Measurements from ENCODE around the gene ATP13A2.
"Not testable (repeated sequence)": the region's sequence is repeated elsewhere in the genome, so short reads cannot be mapped to it uniquely, and the experiment has no call there.

The ATP13A2 gene

DNA sequence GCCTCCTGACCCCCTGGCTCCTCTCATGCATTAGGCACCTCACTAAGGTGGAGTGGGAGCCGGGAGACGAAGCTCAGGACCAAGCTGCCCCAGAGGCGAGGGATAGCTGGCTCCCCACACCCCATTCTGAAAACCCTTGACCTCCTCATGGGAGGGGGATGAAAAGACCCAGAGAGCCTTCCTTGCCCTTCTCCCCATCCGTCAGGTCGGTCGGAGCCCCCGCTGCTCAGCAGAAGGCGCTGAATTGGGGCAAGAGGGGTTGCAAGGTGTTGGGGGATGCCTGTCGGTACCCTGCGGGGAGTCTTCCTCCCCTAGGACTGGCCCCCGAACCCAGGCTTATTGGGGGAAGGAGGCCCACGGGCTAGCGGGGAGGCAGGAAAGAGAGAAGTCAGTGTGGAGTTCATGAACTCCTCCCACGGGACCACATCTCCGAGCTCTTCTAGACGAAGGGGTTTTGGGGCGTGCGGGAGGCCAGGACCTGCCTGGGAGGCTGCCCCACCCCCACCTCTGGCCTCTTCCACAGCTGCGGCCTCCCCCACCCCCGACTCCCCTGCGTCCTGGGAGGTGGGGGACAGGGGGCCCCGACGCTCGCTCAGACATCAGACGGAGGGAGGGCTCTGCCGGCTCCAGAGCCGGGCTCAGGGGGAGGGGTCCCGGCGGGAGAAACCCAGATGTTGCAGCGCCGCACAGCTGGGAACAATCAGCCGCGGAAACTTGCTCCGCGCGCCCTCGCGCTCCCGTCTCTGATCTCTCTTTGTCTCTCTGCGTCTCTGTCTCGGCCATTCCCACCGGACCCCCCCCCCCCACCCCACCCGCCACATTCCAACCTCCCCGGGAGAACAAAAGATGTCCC lies 32.0 kb downstream of the ATP13A2 start:
- DNase-seq (ENCODE audit: low read depth): no peak

DNA sequence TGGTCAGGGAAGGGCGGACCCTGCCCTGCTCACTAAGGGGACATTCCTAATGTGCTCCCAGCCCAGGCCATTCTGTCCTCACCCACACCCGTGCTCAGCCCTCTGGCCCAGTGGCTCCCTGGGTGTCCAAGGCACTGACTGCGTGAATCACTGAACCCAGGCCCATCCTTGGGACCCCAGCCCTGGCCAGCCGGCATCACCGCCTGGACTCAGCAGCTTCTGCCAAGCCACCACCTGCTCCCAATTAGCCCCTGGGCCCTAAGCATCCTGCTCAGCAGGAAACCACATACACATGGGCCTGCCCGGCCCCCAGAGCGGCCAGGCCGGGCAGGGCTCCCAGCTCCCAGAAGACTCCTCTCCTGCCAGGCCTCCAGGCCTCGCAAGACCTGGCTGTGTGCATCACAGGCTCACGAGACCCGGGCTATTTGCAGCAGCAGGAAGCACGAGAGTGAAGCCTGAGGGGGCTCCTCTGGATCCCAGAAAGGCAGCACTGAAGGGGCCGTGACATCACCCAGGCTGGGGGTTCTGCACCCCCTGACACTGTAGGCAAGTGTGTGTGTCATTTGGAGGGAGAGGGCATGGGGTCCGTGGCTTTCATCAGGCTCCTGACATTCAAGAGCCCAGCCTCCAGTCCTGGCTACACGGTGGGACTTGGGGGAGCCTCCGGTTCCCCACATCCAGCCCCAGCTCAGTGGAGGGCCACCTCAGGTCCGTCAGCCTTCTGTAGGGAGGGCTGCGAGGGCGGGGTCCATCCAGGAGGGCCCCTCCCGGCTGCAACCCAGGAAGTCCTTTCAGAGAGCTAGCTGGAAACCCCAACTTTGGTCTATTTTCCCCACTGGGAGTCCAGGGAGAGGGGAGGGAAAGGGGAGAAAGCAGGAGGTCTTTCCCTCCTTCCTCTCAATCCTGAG lies 32.9 kb downstream of the ATP13A2 start:
- no peak for DNase-seq (ENCODE audit: low read depth)

DNA sequence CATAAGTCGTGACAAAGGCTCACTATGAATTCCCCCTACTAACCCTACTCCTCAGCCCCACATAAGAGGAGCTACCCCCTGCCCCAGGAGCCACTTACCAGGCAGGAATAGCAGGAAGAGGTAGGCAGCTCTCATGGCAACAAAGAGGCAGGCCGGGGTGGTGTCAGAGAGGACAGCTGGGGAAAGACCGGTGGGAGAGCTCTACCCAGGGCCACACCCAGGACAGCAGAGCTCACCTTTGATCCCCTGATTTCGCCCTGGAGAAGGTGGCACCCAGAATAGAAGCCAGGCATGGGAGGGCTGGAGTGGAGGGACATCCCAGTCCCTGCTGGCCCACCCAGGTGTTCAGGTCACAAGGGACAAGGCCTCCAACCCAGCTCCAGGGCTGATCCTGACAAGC lies 33.6 kb downstream of the ATP13A2 start:
- no peak for DNase-seq (ENCODE audit: low read depth)

DNA sequence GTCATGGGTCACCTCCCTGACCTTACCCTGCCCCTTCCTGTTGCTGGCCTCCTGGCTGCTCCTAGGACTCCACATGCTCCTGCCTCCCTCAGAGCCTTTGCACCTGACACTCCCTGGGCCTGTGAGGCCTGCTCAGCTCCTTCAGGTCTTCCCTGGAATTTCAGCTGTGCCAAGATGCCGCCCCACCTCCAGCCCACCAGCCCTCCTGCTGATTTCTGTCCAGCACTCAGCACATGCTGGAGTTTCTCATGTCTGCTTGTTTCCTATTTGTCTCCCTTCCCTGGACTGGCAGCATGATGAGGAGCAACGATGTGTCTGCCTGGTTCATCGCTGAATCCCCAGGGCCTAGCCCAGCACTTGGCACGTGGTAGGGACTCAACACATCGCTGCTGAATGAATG lies 34.4 kb downstream of the ATP13A2 start:
- DNase-seq (ENCODE audit: low read depth): no peak

DNA sequence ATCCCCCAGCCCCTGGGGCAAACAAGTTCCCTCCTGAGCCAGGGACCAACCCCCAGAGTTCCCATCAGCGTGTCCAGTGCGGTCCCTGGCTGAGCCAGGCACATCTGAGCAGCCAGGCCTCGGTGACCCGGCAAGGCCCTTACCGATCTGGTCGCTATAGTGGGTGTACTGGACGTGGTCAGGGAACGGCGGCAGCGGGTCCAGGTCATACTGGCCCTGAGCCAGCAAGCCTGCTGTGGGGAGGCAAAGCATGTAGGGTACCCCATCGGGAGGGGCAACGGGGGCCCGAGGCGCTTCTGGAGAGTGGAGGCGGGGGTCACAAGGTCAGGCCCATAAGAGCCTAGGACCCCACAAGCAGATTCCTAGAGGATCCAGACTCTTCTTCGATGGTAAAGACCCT lies 34.8 kb downstream of the ATP13A2 start:
- DNase-seq (ENCODE audit: low read depth): no peak

DNA sequence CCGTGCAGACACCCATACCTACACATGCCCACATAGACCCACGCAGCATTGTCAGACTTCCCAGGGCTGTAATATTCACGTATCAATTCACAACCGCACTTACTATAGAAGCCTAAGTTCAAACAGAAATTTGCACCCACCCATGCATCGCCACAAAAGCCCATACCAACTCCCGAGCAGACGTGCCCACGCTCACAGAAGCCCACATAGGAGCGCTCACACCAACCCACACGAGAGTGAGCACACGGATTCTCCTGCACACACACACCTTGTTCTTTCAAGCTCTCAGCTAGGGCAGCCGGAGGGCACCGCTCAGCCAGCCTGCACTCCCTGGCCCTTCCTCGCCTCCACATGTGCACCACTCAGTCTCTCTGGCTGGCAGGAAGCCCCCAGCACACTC lies 35.9 kb downstream of the ATP13A2 start:
- no peak for DNase-seq (ENCODE audit: low read depth)

DNA sequence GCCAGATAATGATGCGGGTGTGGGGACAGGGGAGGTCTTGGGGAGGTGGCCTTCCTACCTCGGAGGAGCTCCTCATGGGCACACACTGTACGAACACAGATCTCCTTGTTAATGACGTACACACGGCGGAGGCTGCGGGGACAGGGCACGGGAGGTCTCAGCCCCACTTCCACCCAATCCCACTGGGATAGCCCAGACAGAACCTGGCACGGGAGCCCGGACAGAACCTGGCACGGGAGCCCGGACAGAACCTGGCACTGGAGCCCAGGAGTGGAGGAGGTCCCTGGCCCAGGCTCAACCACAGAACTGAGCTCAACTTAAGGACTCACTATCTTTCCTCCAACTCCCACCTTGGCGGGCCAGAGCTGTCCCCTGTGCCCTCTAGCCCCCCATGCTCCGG lies 36.5 kb downstream of the ATP13A2 start:
- no peak for DNase-seq (ENCODE audit: low read depth)

DNA sequence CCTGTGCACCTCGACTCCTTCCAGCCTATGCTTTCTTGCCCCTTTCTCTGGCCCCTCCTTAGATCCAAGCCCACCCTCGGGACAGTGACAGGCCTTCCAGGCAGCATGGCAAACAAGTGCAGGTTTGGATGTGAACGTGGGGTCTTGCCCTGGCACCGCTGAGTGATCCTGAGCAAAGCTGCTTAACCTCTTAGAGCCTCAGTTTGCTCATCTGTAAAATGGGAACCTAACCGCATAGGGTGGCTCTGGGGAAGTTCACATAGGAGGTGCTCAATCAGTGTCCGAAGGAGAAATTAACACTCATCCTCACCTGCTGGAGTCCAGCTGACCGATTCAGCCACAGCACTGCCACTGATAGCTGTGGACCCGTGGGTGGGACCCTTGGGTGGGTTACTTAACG lies 38.5 kb downstream of the ATP13A2 start:
- no peak for DNase-seq (ENCODE audit: low read depth)

DNA sequence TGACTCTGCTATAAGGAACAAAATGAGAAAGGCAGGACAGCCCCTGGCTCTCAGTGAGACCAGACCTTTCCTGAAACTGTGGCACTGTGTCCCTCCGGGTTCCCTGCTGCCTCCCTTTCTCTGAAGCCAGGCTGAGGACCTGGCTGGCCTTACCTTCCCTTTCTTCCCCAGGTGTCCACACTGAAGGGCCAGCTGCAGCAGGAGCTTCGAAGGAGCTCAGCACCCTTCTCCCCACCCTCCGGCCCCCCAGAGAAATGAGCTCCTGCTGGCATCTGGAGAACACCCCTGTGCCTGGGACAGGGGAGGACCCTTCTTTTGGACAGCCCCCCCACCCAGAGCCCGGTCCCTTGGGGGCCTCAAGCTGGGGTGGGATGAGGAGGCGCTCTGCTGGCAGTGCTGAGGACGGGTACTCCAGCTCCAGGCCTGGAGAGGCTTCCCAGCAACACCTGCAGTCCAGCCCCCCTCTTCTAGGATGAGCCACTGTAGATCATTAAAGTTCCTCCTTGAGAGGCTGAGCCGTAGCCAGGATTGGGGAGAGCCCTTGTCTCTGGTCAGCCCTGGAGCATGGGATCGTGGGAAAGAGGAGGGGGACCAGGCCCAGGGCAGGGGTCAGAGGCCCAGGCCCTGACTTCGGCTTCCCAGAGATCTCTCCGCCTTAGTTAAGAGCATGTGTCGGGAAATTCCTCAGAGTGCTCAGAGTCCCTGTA lies 39.4 kb downstream of the ATP13A2 start:
- DNase-seq (ENCODE audit: low read depth): no peak

DNA sequence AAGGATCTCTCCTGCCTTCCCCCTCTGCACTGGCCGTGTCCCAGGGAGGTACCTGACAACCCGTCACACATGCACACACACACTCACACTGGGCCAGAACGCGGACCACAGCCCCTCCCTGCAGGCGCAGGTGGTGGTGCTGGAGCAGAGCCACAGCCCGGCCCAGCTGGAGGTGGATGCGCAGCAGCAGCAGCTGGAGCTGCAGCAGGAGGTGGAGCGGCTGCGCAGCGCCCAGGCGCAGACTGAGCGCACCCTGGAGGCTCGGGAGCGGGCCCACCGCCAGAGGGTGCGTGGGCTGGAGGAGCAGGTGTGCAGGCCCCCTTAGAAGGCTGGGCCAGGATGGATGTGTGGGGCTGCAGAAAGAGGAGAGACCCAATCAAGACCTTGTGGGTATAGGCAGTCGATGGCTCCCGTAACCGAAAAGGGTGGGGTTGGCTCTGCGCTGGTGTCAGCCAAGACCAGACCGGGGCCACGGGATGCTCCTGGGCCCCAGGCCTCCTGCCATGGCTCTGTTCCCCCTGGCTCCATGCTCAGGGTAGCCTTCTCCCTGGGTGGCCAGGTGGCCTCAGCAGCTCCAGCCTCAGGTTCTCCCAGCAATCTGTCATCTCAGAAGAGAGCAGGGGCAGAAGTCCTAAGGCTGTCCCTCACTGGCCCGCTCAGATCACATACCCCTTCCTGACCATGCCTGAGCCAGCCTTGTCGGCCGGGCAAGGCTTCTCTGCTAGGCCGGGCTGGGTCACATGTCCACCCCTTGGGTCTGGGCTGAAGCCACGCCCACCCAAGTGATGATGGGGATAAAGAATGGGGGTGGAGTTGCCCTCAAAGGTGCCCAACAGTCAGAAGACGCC lies 40.2 kb downstream of the ATP13A2 start:
- no peak for DNase-seq (ENCODE audit: low read depth)

DNA sequence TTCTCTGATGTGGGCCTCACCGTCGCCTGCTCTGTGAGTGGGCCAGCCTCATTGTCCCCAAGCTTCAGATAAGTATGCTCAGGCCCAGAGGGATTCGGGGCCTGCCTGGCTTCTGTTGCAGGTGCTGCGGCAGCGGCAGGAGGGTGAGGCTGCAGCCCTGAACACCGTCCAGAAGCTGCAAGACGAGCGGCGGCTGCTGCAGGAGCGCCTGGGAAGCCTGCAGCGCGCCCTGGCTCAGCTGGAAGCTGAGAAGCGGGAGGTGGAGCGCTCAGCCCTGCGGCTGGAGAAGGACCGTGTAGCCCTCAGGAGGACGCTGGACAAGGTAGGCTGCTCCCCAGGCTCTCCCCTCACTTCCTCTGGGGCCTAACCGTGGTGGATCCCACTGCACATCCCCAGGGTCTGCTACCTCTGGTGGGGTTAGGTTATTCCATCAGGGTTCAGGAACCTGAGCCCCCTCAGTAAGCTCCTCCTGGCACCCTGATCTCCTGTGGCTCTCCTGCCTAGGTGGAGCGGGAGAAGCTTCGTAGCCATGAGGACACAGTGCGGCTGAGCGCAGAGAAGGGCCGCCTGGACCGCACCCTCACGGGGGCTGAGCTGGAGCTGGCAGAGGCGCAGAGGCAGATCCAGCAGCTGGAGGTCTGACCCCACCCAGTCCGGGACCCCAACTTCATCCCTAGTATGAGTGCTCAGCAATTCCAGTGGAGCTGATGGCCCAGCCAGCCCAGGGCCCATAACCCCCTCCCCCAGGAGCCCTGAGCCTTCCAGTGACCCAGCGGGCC lies 41.4 kb downstream of the ATP13A2 start:
- DNase-seq (ENCODE audit: low read depth): no peak

DNA sequence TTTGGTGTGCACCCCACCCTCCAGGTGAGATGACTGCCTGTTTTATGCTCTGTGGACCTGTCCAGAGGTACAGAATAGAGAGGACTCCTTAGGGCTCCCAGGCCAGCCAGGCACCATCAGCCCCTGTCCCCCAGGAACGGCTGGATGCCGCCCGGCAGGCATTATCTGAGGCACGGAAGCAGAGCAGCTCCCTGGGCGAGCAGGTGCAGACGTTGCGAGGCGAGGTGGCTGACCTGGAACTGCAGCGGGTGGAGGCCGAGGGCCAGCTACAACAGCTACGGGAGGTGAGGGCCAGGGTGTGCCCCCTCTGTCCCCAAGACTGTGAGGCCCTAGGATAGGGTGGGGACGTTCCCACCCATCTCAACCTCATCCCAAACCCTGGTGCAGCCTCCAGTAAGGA lies 42.1 kb downstream of the ATP13A2 start:
- no peak for DNase-seq (ENCODE audit: low read depth)

DNA sequence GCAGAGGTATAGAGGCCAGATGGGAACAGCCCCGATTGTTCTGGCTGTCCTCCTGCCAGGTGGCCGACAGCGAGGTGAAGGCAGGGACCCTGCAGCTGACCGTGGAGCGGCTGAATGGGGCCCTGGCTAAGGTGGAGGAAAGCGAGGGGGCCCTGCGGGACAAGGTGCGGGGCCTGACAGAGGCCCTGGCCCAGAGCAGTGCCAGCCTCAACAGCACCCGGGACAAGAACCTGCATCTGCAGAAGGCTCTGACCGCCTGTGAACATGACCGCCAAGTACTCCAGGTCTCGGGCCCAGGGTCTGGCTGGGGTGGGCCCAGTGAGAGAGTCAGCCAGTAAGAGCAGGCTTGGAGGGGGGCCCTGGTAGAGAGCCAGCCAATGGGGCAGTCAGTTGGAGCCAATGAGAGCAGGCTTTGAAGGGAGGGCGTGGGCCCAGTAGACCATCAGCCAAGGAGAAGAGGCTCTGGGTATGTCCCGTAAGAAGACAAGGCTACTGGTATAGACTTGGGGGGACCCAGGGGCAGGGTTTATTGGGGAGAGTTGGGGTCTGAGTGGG lies 42.6 kb downstream of the ATP13A2 start:
- DNase-seq (ENCODE audit: low read depth): no peak

DNA sequence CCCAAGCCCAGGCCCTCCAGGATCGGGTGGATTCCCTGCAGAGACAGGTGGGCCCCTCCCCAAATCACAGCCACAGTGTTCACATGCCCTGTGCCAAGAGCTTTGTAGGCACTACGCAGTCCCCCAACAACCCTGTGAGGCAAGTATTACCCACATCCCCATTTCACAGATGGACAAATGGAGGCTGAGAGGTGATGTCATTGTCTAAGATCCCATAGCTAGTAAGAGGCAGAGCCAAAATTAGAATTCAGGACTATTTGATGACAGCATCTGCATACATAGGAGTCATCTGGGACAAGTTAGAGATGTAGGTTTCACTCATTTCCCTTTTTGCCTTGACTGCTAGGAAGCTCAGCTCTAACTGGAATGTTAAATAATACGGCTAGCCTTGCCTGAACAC lies 43.4 kb downstream of the ATP13A2 start:
- DNase-seq (ENCODE audit: low read depth): no peak

DNA sequence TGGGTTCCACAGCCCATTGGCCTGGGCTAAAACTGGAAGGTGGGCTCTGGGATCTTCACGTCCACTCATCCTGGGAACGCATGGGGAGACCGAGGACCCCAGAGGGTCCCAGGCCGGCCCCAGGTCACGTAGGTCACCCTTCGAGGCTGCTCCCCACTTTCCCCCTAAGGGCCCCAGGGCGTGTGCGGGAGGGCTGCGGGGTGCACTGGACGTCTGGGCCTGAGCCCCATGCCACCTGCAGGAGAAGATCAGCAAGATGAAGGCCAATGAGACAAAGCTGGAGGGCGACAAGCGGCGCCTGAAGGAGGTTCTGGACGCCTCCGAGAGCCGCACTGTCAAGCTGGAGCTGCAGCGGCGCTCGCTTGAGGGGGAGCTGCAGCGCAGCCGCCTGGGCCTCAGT lies 43.8 kb downstream of the ATP13A2 start:
- DNase-seq (ENCODE audit: low read depth): no peak

DNA sequence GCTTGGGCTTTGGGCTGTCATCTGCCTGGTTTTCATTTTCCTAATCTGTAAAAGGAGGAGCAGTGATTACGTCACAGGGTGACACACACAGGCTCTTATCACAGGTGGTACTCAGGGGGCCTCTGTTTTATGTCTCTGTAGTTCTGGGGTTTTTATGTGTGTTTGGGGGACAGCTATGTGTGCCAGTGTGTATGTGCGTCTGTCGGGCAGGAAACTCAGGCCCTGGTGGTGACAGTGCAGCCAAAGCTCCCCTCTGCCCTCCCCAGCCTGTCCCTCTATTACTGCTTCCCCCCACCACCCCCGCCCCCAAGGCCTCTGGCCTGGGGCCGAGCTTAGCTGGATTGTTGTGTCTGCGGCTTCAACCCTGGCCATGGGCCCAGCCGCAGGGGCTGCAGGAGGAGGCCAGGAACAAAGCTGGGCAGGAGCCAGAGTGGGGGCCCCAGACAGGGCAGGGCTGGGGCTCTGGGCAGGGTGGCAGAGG lies 44.6 kb downstream of the ATP13A2 start:
- DNase-seq (ENCODE audit: low read depth): no peak

DNA sequence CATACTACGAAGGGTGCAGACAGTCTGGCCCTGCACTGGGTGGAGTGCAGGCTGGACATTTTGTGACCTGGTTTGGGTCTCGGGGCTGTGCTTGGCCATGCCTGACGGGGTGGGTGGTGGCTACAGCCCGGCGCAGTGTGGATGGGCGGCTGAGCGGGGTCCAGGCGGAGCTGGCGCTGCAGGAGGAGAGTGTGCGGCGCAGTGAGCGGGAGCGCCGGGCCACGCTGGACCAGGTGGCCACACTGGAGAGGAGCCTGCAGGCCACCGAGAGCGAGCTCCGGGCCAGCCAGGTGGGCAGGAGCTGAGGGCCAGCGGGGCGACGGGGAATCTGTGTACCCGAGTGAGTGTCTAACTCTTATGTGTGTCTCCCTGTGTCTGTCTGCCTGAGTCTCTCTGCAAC lies 45.4 kb downstream of the ATP13A2 start:
- DNase-seq (ENCODE audit: low read depth): no peak

DNA sequence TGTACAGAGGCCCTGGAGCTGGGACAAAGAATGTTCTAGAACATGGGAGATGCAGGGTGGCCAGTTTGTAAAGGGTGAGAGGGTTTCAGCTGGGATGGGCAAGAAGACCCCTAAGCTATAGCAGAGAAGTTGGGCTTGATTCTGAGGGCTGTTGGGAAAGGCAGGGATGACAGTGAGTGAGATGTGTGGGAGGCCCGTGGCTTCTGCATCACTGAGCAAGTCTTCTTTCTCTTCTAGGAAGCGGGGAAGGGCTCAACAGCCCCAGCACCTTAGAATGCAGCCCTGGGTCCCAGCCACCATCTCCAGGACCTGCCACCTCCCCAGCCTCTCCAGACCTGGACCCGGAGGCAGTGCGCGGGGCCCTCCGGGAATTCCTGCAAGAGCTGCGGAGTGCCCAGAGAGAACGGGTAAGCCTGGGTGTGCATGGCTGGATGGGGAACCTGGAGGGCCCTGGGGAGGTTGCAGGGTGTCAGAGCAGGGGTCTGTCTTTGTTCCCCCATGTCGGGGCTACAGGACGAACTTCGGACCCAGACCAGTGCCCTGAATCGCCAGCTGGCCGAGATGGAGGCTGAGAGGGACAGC lies 46.2 kb downstream of the ATP13A2 start:
- no peak for DNase-seq (ENCODE audit: low read depth)

DNA sequence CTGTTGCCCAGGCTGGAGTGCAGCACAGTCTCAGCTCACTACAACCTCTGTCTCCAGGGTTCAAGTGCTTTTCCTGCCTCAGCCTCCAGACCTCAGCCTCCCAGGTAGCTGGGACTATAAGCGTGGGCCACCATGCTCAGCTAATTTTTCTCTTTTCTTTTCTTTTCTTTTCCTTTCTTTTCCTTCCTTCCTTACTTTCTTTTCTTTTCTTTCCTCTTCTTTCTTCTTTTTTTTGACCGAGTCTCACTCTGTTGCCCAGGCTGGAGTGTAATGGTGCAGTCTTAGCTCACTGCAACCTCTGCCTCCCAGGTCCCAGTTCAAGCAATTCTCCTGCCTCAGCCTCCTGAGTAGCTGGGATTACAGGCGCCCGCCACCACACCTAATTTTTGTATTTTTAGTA lies 47.6 kb downstream of the ATP13A2 start:
- not testable (repeated sequence) for DNase-seq (ENCODE audit: low read depth)

Data from CMK (cell line).